ENCODE measurements around the gene CNN1.

DNA sequence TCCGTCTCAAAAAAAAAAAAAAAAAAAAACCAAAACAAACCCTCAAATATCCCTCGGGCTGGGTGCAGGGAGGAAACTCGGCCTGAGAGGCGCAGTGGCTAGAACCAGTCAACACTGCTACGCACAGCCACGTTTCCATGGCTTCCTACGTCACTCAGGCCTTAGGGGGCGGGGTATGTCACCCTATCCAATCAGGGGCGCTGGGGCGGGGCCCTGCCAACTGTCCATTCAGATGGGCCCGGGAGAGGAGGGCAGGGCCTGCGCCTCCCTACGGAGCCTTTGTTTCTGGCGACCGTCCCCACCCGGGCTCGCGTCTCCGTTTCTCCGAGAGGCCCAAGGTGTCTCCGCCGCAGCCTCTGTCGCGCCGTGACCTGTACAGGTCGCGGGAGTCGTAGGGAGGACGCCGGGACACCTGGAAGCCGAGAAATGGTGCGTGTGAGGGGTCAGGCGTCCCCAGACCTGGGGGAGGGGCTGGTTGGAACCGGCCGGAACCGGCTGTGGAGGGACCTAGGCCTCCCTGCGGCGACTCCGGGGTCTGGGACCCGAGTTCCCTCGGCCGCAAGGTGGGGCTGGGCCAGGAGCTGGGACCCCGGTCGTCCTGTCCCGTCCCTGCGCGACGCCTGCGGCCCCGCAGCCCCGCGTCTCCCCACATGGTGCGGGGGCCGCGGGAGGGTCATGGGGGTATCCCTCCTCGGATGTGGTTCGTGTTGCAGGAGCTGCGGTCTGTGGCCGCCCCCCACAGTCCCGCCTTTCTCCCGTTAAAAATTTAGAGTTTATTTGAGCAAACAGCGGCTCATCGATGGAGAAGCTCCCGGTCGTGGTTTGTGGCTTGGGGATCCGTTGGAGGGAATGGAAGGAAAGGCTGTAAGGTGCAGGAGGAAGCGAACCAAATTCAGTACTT lies 58.8 kb downstream of the CNN1 start, which contains the start of gene ZNF627:
- TF ChIP-seq LEF1 (IDR thresholded peaks at IDR 0.05; ENCODE audit: borderline replicate concordance) (no peak), SUZ12 (IDR thresholded peaks at IDR 0.05) (no peak), FOXM1 (IDR thresholded peaks at IDR 0.05; ENCODE audit: borderline replicate concordance) (no peak), ZNF384 (IDR thresholded peaks at IDR 0.05) (peak; percentile 97), BHLHE40 (IDR thresholded peaks at IDR 0.05; ENCODE audit: borderline replicate concordance) (no peak), FOXK2 (IDR thresholded peaks at IDR 0.05) (no peak), HDGF (IDR thresholded peaks at IDR 0.05; ENCODE audit: borderline replicate concordance) (no peak), TARDBP (IDR thresholded peaks at IDR 0.05) (no peak), ELF4 (IDR thresholded peaks at IDR 0.05) (no peak), CTBP1 (IDR thresholded peaks at IDR 0.05; ENCODE audit: borderline replicate concordance) (no peak), FOXA1 (IDR thresholded peaks at IDR 0.05) (no peak), ARNT (IDR thresholded peaks at IDR 0.05) (no peak), SP1 (IDR thresholded peaks at IDR 0.05) (no peak)
- TF ChIP-seq, protein P1, sequence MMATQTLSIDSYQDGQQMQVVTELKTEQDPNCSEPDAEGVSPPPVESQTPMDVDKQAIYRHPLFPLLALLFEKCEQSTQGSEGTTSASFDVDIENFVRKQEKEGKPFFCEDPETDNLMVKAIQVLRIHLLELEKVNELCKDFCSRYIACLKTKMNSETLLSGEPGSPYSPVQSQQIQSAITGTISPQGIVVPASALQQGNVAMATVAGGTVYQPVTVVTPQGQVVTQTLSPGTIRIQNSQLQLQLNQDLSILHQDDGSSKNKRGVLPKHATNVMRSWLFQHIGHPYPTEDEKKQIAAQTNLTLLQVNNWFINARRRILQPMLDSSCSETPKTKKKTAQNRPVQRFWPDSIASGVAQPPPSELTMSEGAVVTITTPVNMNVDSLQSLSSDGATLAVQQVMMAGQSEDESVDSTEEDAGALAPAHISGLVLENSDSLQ (IDR thresholded peaks at IDR 0.05): peak; percentile 98

All from HEK293T (cell line).